K562 (cell line): ENCODE measurements around the gene DGKK. TPM values are rescaled to one million over a fixed set of nuclear protein-coding genes. Genes with fewer than 3 reads are reported as not detected.

Source experiments
- ATAC-seq: fragments of 200-7000 bp; cut with Tn5 transposase; 3 replicates; pipeline ENCODE4 v1.9.1; 2020; ENCODE audit warnings: moderate library complexity
- BruUV-seq: library from RNA; stranded (reverse); fragments of 400-500 nt; replicated peaks from 2 replicates; lab custom pipeline; 2021; lab: Mats Ljungman, UMichigan
- CTCF ChIA-PET: fragments of 300-600 bp; formaldehyde crosslinking; extraction: SDS; loops from one replicate; lab custom pipeline; 2021; ENCODE audit warnings: low intra/inter-chr PET ratio; lab: Yijun Ruan, JAX
- POLR2A ChIA-PET: fragments of 300-600, 350-650 bp; sonication (Branson Sonifier 250); formaldehyde crosslinking; extraction: SDS; loops from one replicate; lab custom pipeline; 2021; ENCODE audit warnings: antibody characterized with exemption, inconsistent platforms; lab: Yijun Ruan, JAX
- DNase-seq, 4 experiments: peaks; one replicate each; pipeline versions ENCODE4 v3.0.0 to v3.0.0-alpha.2; 2011 to 2018; ENCODE audit warnings: low spot score in 3 of 4, mixed read lengths in 3 of 4; ENCODE audit errors: extremely low read depth in 1 of 4
- FAIRE-seq: peaks from 2 replicates; lab custom pipeline; 2011; peaks lifted over from hg19 to GRCh38; lab: Jason Lieb, UNC
- H2AFZ ChIP-seq: 2 replicates; pipeline ENCODE4 v1.6.0; 2011; ENCODE audit warnings: low read depth, low read length, control low read depth, inconsistent platforms
- H3K27ac ChIP-seq: fragments of 200-600 bp; 3 replicates; pipeline ENCODE4 v1.8.0; 2011; ENCODE audit warnings: low read depth, mild to moderate bottlenecking, control low read depth, inconsistent platforms, low read length, moderate library complexity, mixed read lengths; ENCODE audit errors: extremely low read depth
- H3K27me3 ChIP-seq, 2 experiments: fragments of 300-600 bp in 1 of 2; 2 replicates in 1 of 2; 3 replicates in 1 of 2; pipeline versions ENCODE4 v1.6.0 to v1.8.0; 2011; ENCODE audit warnings: inconsistent platforms in 2 of 2, low read length in 2 of 2, mild to moderate bottlenecking in 1 of 2, mixed read lengths in 1 of 2, moderate library complexity in 1 of 2; ENCODE audit not compliant: control insufficient read depth in 2 of 2, insufficient read depth in 2 of 2
- H3K36me3 ChIP-seq: fragments of 300-600 bp; 3 replicates; pipeline ENCODE4 v1.8.0; 2011; ENCODE audit warnings: mild to moderate bottlenecking, low read length, inconsistent platforms; ENCODE audit not compliant: control insufficient read depth, insufficient read depth
- H3K4me1 ChIP-seq, 2 experiments: fragments of 200-600 bp in 1 of 2; replicated peaks in 1 of 2; 2 replicates in 1 of 2; 3 replicates in 1 of 2; pipeline versions ENCODE4 v1.5.1 to v1.8.0; 2011; ENCODE audit warnings: inconsistent platforms in 2 of 2, low read length in 2 of 2, mild to moderate bottlenecking in 1 of 2, mixed read lengths in 1 of 2, moderate library complexity in 1 of 2; ENCODE audit not compliant: control insufficient read depth in 2 of 2, insufficient read depth in 2 of 2
- H3K4me2 ChIP-seq: 2 replicates; pipeline ENCODE4 v1.6.1; 2011; ENCODE audit warnings: low read length, control low read depth, inconsistent platforms, mixed read lengths; ENCODE audit not compliant: insufficient read depth
- H3K4me3 ChIP-seq: fragments of 200-600 bp; sonication (generic), shearing (Covaris generic); 2 replicates; pipeline ENCODE4 v1.5.1; 2016; ENCODE audit warnings: control low read depth, inconsistent platforms
- H3K79me2 ChIP-seq: fragments of 200-600 bp; 3 replicates; pipeline ENCODE4 v1.8.0; 2011; ENCODE audit warnings: low read length, inconsistent platforms; ENCODE audit not compliant: control insufficient read depth, insufficient read depth
- H3K9ac ChIP-seq, 2 experiments: 2 replicates each; pipeline versions ENCODE4 v1.6.0 to v1.6.1; 2011; ENCODE audit warnings: low read depth in 2 of 2, low read length in 2 of 2, control low read depth in 1 of 2, inconsistent platforms in 1 of 2, mild to moderate bottlenecking in 1 of 2, mixed read lengths in 1 of 2; ENCODE audit not compliant: insufficient read depth in 1 of 2
- H3K9me1 ChIP-seq: one replicate; pipeline ENCODE4 v1.6.0; 2011; ENCODE audit warnings: inconsistent platforms, mild to moderate bottlenecking, low read length, moderate library complexity; ENCODE audit not compliant: control insufficient read depth, insufficient read depth
- H3K9me3 ChIP-seq: replicated peaks from 2 replicates; pipeline ENCODE4 v1.5.1; 2011; ENCODE audit warnings: low read depth, low read length, inconsistent platforms; ENCODE audit not compliant: control insufficient read depth, insufficient read depth
- H4K20me1 ChIP-seq: replicated peaks from 2 replicates; pipeline ENCODE4 v1.6.1; 2011; ENCODE audit warnings: low read length, inconsistent platforms, mixed read lengths; ENCODE audit not compliant: control insufficient read depth, insufficient read depth
- ARID2 ChIP-seq: fragments of 450-650 bp; IDR thresholded peaks from 2 replicates; pipeline ENCODE4 v1.6.1; 2017; ENCODE audit warnings: antibody characterized with exemption, mild to moderate bottlenecking
- RB1 ChIP-seq: fragments of 450-650 bp; IDR thresholded peaks from 2 replicates; pipeline ENCODE4 v1.6.1; 2017; ENCODE audit warnings: low read depth, mild to moderate bottlenecking
- SAFB ChIP-seq: fragments of 200-400 bp; formaldehyde crosslinking; IDR thresholded peaks from 2 replicates; pipeline ENCODE4 v1.6.1; 2017; ENCODE audit warnings: low read depth, low read length, borderline replicate concordance
- SP2 ChIP-seq: IDR thresholded peaks from 2 replicates; pipeline ENCODE4 v1.6.1; 2011; ENCODE audit warnings: mild to moderate bottlenecking, low read depth, low read length, moderate library complexity; ENCODE audit not compliant: poor library complexity, severe bottlenecking; ENCODE audit errors: extremely low read depth
- ZNF124 ChIP-seq: sonication (generic); formaldehyde crosslinking; IDR thresholded peaks from 2 replicates; pipeline ENCODE4 v1.8.1; 2022; ENCODE audit warnings: missing genetic modification reagents
- ZNF253 ChIP-seq: fragments of 250-450 bp; sonication (Bioruptor Pico); conservative IDR thresholded peaks from 2 replicates; pipeline ENCODE4 v1.6.1; 2021; ENCODE audit warnings: mild to moderate bottlenecking
- WGBS: fragments of 100-300 bp; shearing (Covaris generic); methylation state at CpG from one replicate; pipeline ENCODE4 v1.1.6; 2016; ENCODE audit warnings: low coverage, mixed read lengths; ENCODE audit not compliant: insufficient coverage; ENCODE audit errors: missing lambda C conversion rate; 5-methylcytosine and 5-hydroxymethylcytosine counted together
- in situ Hi-C: fragments of 300-500 bp; cut with MboI; formaldehyde crosslinking; loops from 4 replicates; pipeline ENCODE4 v1.15.0; 2018; ENCODE audit warnings: inconsistent platforms, mixed read lengths
- intact Hi-C: fragments of 100-400 bp; cut with micrococcal nuclease; formaldehyde crosslinking; loops from 2 replicates; pipeline ENCODE4 v1.14.2; 2022
- polyA plus RNA-seq, 8 experiments: library from polyadenylated mRNA; depleted of rRNA in 4 of 8; stranded (reverse) in 5 of 8; unstranded in 3 of 8; fragments of >200 nt; fragmentation: Nextera tagmentation in 2 of 8; fragmentation: Illumina TruSeq in 1 of 8; extraction: Ambion mirVana in 2 of 8; extraction: Trizol in 1 of 8; gene quantifications; 2 replicates each; pipeline versions ENCODE4 v1.2.1 to v1.2.3, GENCODE V29; 2011 to 2014; ENCODE audit warnings: inconsistent platforms in 1 of 8, missing spikeins in 1 of 8
- total RNA-seq, 7 experiments: library from RNA; depleted of rRNA in 6 of 7; stranded (reverse); fragments of >200 nt in 6 of 7; fragmentation: Illumina TruSeq in 2 of 7; extraction: Trizol in 2 of 7; gene quantifications; 2 replicates each; pipeline versions ENCODE4 v1.2.1 to v1.2.3, GENCODE V29; 2011 to 2021; ENCODE audit warnings: low replicate concordance in 1 of 7

DGKK gene
- total and polyA plus RNA-seq, 9 of the 15 experiments (the other 6 are each of a cell fraction or from before 2014, with no cell fraction given): not detected

DNA sequence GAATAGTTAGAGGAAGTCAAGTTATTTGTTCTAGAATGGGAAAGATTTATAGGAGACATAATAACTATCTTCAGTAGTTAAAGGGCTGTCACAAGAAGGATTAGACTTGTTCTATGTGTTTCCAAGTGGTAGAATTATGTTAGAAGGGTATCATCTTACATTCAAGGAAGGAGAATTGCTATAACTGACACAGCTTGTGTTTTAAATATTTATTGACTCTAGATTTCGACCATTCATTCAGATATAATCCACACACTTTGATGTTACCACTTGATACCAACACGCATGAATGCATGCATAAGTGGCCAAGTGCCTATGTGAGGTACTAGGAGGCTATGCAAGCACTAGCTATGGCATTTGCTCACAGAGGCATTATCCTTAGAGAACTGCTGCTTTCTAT lies 143.4 kb downstream of the DGKK start:
- no peak for TF ChIP-seq ZNF253 (CRISPR knock-in tag)
- TF ChIP-seq ZNF124 (CRISPR knock-in tag): no peak
- TF ChIP-seq RB1: no peak
- no peak for TF ChIP-seq ARID2
- TF ChIP-seq SAFB: no peak
- no peak for TF ChIP-seq SP2

More for the DNA sequence above, 143.4 kb downstream of the DGKK start:
- no peaks in the 10 kb centered on the region for H3K27me3 ChIP-seq
- POLR2A ChIA-PET: no interaction called here
- H3K4me2 ChIP-seq: no peak overlapping the region
- H3K4me1 ChIP-seq: no peaks in the 10 kb centered on the region
- DNase-seq: no peak
- no peak overlapping the region for H3K27ac ChIP-seq
- no peak overlapping the region for H2AFZ ChIP-seq
- in situ Hi-C loops: no loop called here
- no peaks in the 10 kb centered on the region for H4K20me1 ChIP-seq
- CTCF ChIA-PET: no interaction called here
- no peak overlapping the region for H3K4me3 ChIP-seq
- 0% methylated on average over 2 of the region's 2 CpGs for WGBS
- no peaks in the 10 kb centered on the region for H3K36me3 ChIP-seq
- intact Hi-C loops: no loop called here
- no peak for ATAC-seq
- no peak overlapping the region for H3K9ac ChIP-seq
- FAIRE-seq: no peak
- H3K79me2 ChIP-seq: no peaks in the 10 kb centered on the region
- no peaks in the 10 kb centered on the region for H3K9me1 ChIP-seq
- H3K9me3 ChIP-seq: no peaks in the 10 kb centered on the region
- no TSS peak for BruUV-seq
